Natural killer cell (primary cell): ENCODE results near the gene TEAD4. TPM values are rescaled to one million over a fixed set of nuclear protein-coding genes. Genes with fewer than 3 reads are reported as not detected.

ENCODE experiments used
- ATAC-seq, 3 donors: fragments of 150-1000 bp in 2 of 3; fragments of 200-7000 bp in 1 of 3; cut with Tn5 transposase; 1 replicate in 1 of 3; 2 replicates in 2 of 3; pipeline ENCODE4 v1.10.0; 2021; ENCODE audit warnings: mild to moderate bottlenecking in 2 of 3, moderate library complexity in 2 of 3
- DNase-seq, 2 donors: peaks; one replicate each; pipeline versions ENCODE4 v3.0.0 to v3.0.0-alpha.2; 2013 to 2021; ENCODE audit warnings: mixed read lengths in 1 of 2
- H3K27ac ChIP-seq: one replicate; pipeline ENCODE4 v1.5.1; 2013; ENCODE audit warnings: mild to moderate bottlenecking, low read length
- H3K27me3 ChIP-seq: one replicate; pipeline ENCODE4 v1.6.1; 2013; ENCODE audit warnings: low read length; ENCODE audit not compliant: control insufficient read depth, insufficient read depth
- H3K36me3 ChIP-seq: one replicate; pipeline ENCODE4 v1.6.1; 2013; ENCODE audit warnings: low read length; ENCODE audit not compliant: control insufficient read depth, insufficient read depth
- H3K4me1 ChIP-seq: one replicate; pipeline ENCODE4 v1.6.1; 2013; ENCODE audit warnings: low read length; ENCODE audit not compliant: control insufficient read depth, insufficient read depth
- H3K4me3 ChIP-seq: one replicate; pipeline ENCODE4 v1.5.1; 2013; ENCODE audit warnings: low read length
- H3K9me3 ChIP-seq: one replicate; pipeline ENCODE4 v1.6.1; 2013; ENCODE audit warnings: low read length; ENCODE audit not compliant: control insufficient read depth, insufficient read depth
- H3K27ac Mint-ChIP-seq, 2 donors: one replicate each; pipeline ENCODE4 v1.8.0; 2022; ENCODE audit warnings: mild to moderate bottlenecking in 2 of 2, mixed read lengths in 2 of 2, moderate library complexity in 1 of 2
- H3K27me3 Mint-ChIP-seq, 2 donors: one replicate each; pipeline ENCODE4 v1.8.0; 2022; ENCODE audit warnings: low read depth in 2 of 2, mixed read lengths in 2 of 2
- H3K36me3 Mint-ChIP-seq: one replicate; pipeline ENCODE4 v1.8.0; 2022; ENCODE audit warnings: mixed read lengths
- H3K4me1 Mint-ChIP-seq, 2 donors: one replicate each; pipeline ENCODE4 v1.8.0; 2022; ENCODE audit warnings: mixed read lengths in 2 of 2
- H3K4me3 Mint-ChIP-seq: one replicate; pipeline ENCODE4 v1.8.0; 2022; ENCODE audit warnings: mild to moderate bottlenecking, moderate library complexity, mixed read lengths
- H3K9me3 Mint-ChIP-seq, 2 donors: one replicate each; pipeline ENCODE4 v1.8.0; 2022; ENCODE audit warnings: mixed read lengths in 2 of 2
- WGBS: methylation state at CpG from one replicate; pipeline ENCODE4 v1.1.7; 2013; ENCODE audit warnings: missing lambda C conversion rate; ENCODE audit not compliant: insufficient coverage; 5-methylcytosine and 5-hydroxymethylcytosine counted together
- intact Hi-C: fragments of 100-400 bp; cut with micrococcal nuclease; formaldehyde crosslinking; loops from one replicate; pipeline ENCODE4 v1.14.2; 2022
- total RNA-seq, 4 donors: library from RNA; stranded (reverse); fragments of 120-200 nt in 1 of 4; gene quantifications; one replicate each; pipeline versions ENCODE4 v1.2.3 to v1.2.4, GENCODE V29; 2013 to 2022
- TF ChIP-seq, protein P1 (sequence below): fragments of 200-600 bp; IDR thresholded peaks from one replicate; pipeline ENCODE4 v1.8.0; 2022; ENCODE audit warnings: antibody characterized with exemption

The TEAD4 gene
- total RNA-seq, 3 donors from 2014 or later (not counting 1 experiment from before 2014, with no cell fraction given) = not detected

DNA sequence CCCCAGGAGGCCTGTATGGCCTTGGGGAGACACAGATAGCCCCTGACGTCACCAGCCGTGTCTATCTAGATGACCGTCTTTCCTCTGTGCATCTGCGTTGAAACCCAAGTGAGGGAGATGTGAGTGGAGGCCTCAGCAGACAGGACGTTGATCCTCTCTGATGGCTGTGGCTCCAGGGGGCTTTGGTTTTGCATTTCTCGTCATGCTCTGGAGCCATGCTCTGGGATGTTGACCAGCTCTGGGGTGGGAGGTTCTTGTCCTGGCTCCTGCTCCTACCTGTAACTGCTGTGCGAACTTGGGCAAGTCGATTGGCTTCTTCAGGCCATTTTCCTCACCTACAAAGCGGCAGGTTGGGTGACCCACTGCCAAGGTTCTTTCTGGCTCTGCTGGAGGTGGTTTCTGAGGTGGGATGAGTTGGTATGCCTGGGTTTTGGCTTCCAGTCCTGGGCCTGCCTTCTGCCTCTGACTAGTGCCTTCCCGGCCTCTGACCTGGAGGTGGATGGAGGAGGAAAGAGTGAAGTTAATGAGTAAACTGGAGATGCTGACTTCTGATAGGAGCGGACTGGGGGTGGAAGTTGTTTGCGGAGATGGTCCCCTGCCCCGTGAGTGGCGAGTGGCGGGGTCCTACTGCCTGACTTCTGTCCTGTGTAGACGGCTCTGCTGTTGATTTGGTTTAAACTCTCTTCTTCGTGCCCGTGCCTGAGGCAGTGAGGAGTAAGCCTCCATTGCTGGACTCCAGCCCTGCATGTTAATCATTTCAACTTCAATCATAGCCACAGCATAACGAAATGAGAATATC is 126.3 kb downstream of the TEAD4 start:
- Mint-ChIP-seq H3K36me3 (no peaks in the 10 kb centered on the region), H3K9me3 (no peaks in the 10 kb centered on the region), H3K27me3 (peaks cover 0 to 3% of the 10 kb centered on the region in 2 donors), H3K4me3 (no peak overlapping the region), H3K27ac (no peak overlapping the region), H3K4me1 (no peaks in the 10 kb centered on the region)
- TF ChIP-seq, protein P1, sequence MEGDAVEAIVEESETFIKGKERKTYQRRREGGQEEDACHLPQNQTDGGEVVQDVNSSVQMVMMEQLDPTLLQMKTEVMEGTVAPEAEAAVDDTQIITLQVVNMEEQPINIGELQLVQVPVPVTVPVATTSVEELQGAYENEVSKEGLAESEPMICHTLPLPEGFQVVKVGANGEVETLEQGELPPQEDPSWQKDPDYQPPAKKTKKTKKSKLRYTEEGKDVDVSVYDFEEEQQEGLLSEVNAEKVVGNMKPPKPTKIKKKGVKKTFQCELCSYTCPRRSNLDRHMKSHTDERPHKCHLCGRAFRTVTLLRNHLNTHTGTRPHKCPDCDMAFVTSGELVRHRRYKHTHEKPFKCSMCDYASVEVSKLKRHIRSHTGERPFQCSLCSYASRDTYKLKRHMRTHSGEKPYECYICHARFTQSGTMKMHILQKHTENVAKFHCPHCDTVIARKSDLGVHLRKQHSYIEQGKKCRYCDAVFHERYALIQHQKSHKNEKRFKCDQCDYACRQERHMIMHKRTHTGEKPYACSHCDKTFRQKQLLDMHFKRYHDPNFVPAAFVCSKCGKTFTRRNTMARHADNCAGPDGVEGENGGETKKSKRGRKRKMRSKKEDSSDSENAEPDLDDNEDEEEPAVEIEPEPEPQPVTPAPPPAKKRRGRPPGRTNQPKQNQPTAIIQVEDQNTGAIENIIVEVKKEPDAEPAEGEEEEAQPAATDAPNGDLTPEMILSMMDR = no peak
- DNase-seq (no peak), ATAC-seq (no peak)
- no peaks in the 10 kb centered on the region for H3K36me3 ChIP-seq
- WGBS = 95% methylated on average over 18 of the region's 19 CpGs
- H3K27ac ChIP-seq = no peak overlapping the region
- no peak overlapping the region for H3K4me3 ChIP-seq
- intact Hi-C loops = no loop called here
- no peaks in the 10 kb centered on the region for H3K27me3 ChIP-seq
- H3K4me1 ChIP-seq = no peaks in the 10 kb centered on the region
- H3K9me3 ChIP-seq = no peaks in the 10 kb centered on the region

DNA sequence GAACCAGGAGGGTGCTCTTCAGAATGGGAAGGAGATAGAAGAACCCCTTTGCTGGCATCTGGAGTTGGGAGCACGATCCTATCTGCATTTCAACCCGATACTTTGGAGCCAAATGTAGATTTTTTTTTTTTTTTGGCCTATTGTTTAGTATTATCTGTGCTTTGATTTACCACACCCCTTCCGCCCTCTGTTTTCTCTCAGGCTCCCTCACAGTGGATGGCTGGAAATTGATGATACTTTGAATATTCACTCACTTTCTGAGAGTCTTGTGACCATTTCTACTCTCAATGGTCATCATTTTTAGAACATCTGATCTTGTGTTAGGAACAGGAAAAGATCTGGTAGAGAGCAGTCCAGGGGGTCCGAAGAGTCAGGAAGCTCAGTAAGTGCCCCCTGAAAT is 127.0 kb downstream of the TEAD4 start:
- peaks cover 0 to 3% of the 10 kb centered on the region in 2 donors for H3K27me3 Mint-ChIP-seq
- Histone ChIP-seq H3K27ac (no peak overlapping the region), H3K27me3 (no peaks in the 10 kb centered on the region), H3K4me3 (no peak overlapping the region), H3K9me3 (no peaks in the 10 kb centered on the region), H3K36me3 (no peaks in the 10 kb centered on the region), H3K4me1 (no peaks in the 10 kb centered on the region)
- H3K4me3 Mint-ChIP-seq = no peak overlapping the region
- intact Hi-C loops = no loop called here
- no peaks in the 10 kb centered on the region for H3K36me3 Mint-ChIP-seq
- H3K9me3 Mint-ChIP-seq = no peaks in the 10 kb centered on the region
- H3K4me1 Mint-ChIP-seq = no peaks in the 10 kb centered on the region
- no peak for ATAC-seq
- no peak overlapping the region for H3K27ac Mint-ChIP-seq
- TF ChIP-seq, protein P1 = no peak
- no peak for DNase-seq
- 96% methylated on average over 3 of the region's 4 CpGs for WGBS

DNA sequence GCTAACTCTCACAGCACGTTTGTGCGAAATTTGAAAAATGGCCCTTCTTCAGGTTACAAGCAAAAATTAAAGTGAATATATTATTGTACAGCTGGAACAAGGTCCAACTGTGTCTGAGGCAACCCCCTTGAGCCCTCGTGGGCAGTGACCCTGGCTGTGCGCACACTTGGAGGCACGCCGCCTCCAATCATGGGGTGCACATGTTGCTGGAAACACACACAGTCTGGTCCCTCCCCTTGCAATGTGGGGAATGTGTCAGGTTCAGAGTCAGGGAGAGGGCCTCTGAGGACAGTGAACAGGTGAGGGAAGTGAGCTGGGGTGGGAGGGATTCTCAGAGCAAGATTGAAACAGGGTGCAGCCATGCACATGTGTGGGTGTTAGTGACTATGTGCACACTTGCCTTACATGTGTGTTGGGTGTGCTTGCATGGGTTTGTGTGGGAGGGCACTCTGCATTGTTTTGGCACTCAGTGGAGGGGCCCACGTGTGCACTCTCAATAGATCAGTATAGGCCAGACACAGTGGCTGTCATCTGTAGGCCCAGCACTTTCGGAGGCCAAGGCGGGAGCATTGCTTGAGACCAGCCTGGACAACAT is 127.6 kb downstream of the TEAD4 start:
- no peaks in the 10 kb centered on the region for H3K36me3 Mint-ChIP-seq

More for the DNA sequence above, 127.6 kb downstream of the TEAD4 start:
- Histone ChIP-seq H3K9me3 (no peaks in the 10 kb centered on the region), H3K27me3 (no peaks in the 10 kb centered on the region), H3K4me1 (no peaks in the 10 kb centered on the region), H3K27ac (no peak overlapping the region), H3K4me3 (no peak overlapping the region), H3K36me3 (no peaks in the 10 kb centered on the region)
- H3K9me3 Mint-ChIP-seq = no peaks in the 10 kb centered on the region
- H3K27ac Mint-ChIP-seq = no peak overlapping the region
- intact Hi-C loops = no loop called here
- DNase-seq (no peak), ATAC-seq (no peak)
- no peaks in the 10 kb centered on the region for H3K27me3 Mint-ChIP-seq
- TF ChIP-seq, protein P1 = no peak
- no peak overlapping the region for H3K4me3 Mint-ChIP-seq
- H3K4me1 Mint-ChIP-seq = no peaks in the 10 kb centered on the region
- 90% methylated on average over 9 of the region's 9 CpGs for WGBS
